ENCODE results near the gene ZC3H4. TPM values are rescaled to one million over a fixed set of nuclear protein-coding genes. Genes with fewer than 3 reads are reported as not detected.

ZC3H4 gene
- total and polyA plus RNA-seq, 2 of the 8 experiments (the other 6 are each of a cell fraction or from before 2014, with no cell fraction given): 6.6 to 92.0 TPM

- Histone ChIP-seq H3K14ac (ENCODE audit: insufficient read length) (no peak overlapping the region), H3K36me3 (ENCODE audit: control insufficient read depth in 2 of 4, insufficient read depth in 4 of 4, low read length in 3 of 4) (no peaks in the 10 kb centered on the region), H3K27me3 (replicated peaks in 1 of 4; ENCODE audit: control insufficient read depth in 3 of 4, extremely low read depth in 1 of 4, insufficient read depth in 3 of 4, low read length in 3 of 4) (no peaks in the 10 kb centered on the region), H2BK12ac (ENCODE audit: low read depth, low read length) (no peak overlapping the region), H3K27ac (ENCODE audit: low read depth, low read length) (no peak overlapping the region), H3K23ac (ENCODE audit: insufficient read length) (no peak overlapping the region), H4K20me1 (replicated peaks in 1 of 2; ENCODE audit: control insufficient read depth in 1 of 2, insufficient read depth in 2 of 2, low read length in 2 of 2) (no peaks in the 10 kb centered on the region), H3K79me1 (ENCODE audit: low read depth, low read length) (no peaks in the 10 kb centered on the region), H3K4me3 (ENCODE audit: extremely low read depth in 1 of 4, insufficient read depth in 2 of 4, low read depth in 3 of 4, low read length in 4 of 4) (no peak overlapping the region), H3K4ac (replicated peaks; ENCODE audit: insufficient read length, low read depth, low read length) (no peak overlapping the region), H2AK5ac (ENCODE audit: low read depth, low read length) (no peak overlapping the region), H3K9me3 (ENCODE audit: insufficient read depth in 2 of 2, low read depth in 1 of 2, low read length in 1 of 2) (no peaks in the 10 kb centered on the region; a peak in 1 of 4 replicates), H3K56ac (replicated peaks; ENCODE audit: insufficient read length, low read depth, low read length) (no peak overlapping the region), H3K23me2 (ENCODE audit: low read depth, low read length) (no peaks in the 10 kb centered on the region), H2BK15ac (ENCODE audit: low read length) (no peak overlapping the region), H3K4me1 (replicated peaks in 1 of 4; ENCODE audit: control insufficient read depth in 3 of 4, insufficient read depth in 4 of 4, low read length in 3 of 4) (no peaks in the 10 kb centered on the region), H3K9ac (replicated peaks in 1 of 4; ENCODE audit: extremely low read depth in 1 of 4, low read depth in 3 of 4, low read length in 3 of 4) (no peak overlapping the region), H4K91ac (replicated peaks; ENCODE audit: insufficient read length, low read length) (no peak overlapping the region), H4K8ac (ENCODE audit: extremely low read depth, insufficient read depth, low read length) (no peak overlapping the region), H3K79me2 (ENCODE audit: control insufficient read depth in 1 of 2, insufficient read depth in 2 of 2, low read length in 2 of 2) (no peaks in the 10 kb centered on the region), H3K4me2 (ENCODE audit: insufficient read depth in 1 of 2, low read depth in 2 of 2, low read length in 2 of 2) (no peak overlapping the region), H3K18ac (ENCODE audit: extremely low read depth, low read length) (no peak overlapping the region), H2BK120ac (replicated peaks; ENCODE audit: low read depth, low read length) (no peak overlapping the region), H2BK5ac (ENCODE audit: low read depth, low read length) (no peak overlapping the region), H2BK20ac (ENCODE audit: low read length) (no peak overlapping the region), H4K5ac (ENCODE audit: insufficient read length, low read depth, low read length) (no peak overlapping the region), H2AFZ (ENCODE audit: low read length) (no peak overlapping the region)
- ChIA-PET POLR2A (ENCODE audit: partially characterized antibody) (interaction anchor here (0.8 to 4.0 kb wide), 4 partner anchors 9 to 50 kb away, joined by 3 to 31 read pairs (median 4); partner anchors contain the start of gene TMEM160), CTCF (ENCODE audit: partially characterized antibody) (interaction anchor here (0.8 to 3.0 kb wide), 9 partner anchors 8 to 153 kb away, joined by 3 to 16 read pairs (median 4); no protein-coding TSS in a partner anchor)
- TF ChIP-seq TBP (IDR thresholded peaks at IDR 0.05; ENCODE audit: low read depth, low read length) (no peak), SIX5 (IDR thresholded peaks at IDR 0.05; ENCODE audit: low read depth, low read length) (no peak), RFX5 (IDR thresholded peaks at IDR 0.05; ENCODE audit: borderline replicate concordance, low read depth, low read length) (no peak), MAX (IDR thresholded peaks at IDR 0.05) (no peak), RNF2 (IDR thresholded peaks at IDR 0.05; ENCODE audit: borderline replicate concordance, low read depth, low read length, missing control alignments, poor library complexity, severe bottlenecking) (no peak), SP2 (IDR thresholded peaks at IDR 0.05; ENCODE audit: low read length) (no peak), JUND (IDR thresholded peaks at IDR 0.05; ENCODE audit: low read length) (no peak), HDAC6 (IDR thresholded peaks at IDR 0.05; ENCODE audit: low read depth, low read length) (no peak), CHD2 (IDR thresholded peaks at IDR 0.05; ENCODE audit: low read length) (no peak)
- WGBS, 2 experiments (ENCODE audit: extremely low coverage in 1 of 2, insufficient coverage in 1 of 2, insufficient read length in 1 of 2, insufficient replicate concordance in 2 of 2, low coverage in 1 of 2, low lambda C conversion rate in 2 of 2, missing lambda C conversion rate in 1 of 2): 88% methylated on average over 2 of the region's 2 CpGs; no CpG with 5 or more reads in 1 of the 2 experiments
- FAIRE-seq: no peak
- DNase-seq (ENCODE audit: low read depth in 1 of 2, low spot score in 2 of 2): no peak
Observed at GRCh38 chr19:47057328-47057727, 56.2 kb downstream of the ZC3H4 start.
